ENCODE measurements around the gene CDK5RAP2. TPM values are rescaled to one million over a fixed set of nuclear protein-coding genes. Genes with fewer than 3 reads are reported as not detected.

The CDK5RAP2 gene
- polyA plus RNA-seq, 4 donors: 15.7 to 49.3 (median 18.9) TPM

GRCh38 chr9:120363697-120364096 lies 216.3 kb downstream of the CDK5RAP2 start:
- no peaks in the 10 kb centered on the region for H3K9me3 ChIP-seq (ENCODE audit: control insufficient read depth in 2 of 2, insufficient read depth in 1 of 2, low read depth in 1 of 2, low read length in 1 of 2)
- H3K27me3 ChIP-seq (ENCODE audit: control insufficient read depth in 3 of 3, insufficient read depth in 3 of 3, low read length in 3 of 3): no peaks in the 10 kb centered on the region
- WGBS, 3 donors: 51 to 60% (median 56%) methylated on average over 2 of the region's 2 CpGs
- H3K4me3 ChIP-seq (ENCODE audit: low read depth in 1 of 3, low read length in 3 of 3): no peak overlapping the region
- H3K27ac ChIP-seq (ENCODE audit: low read depth in 1 of 3, low read length in 2 of 3): no peak overlapping the region
- DNase-seq (no peak), FAIRE-seq (no peak)
- H3K36me3 ChIP-seq (ENCODE audit: control insufficient read depth in 3 of 3, insufficient read depth in 2 of 3, low read depth in 1 of 3, low read length in 3 of 3): no peaks in the 10 kb centered on the region
- no peaks in the 10 kb centered on the region for H3K4me1 ChIP-seq (ENCODE audit: control insufficient read depth in 3 of 3, insufficient read depth in 2 of 3, low read depth in 1 of 3, low read length in 2 of 3)

DNA sequence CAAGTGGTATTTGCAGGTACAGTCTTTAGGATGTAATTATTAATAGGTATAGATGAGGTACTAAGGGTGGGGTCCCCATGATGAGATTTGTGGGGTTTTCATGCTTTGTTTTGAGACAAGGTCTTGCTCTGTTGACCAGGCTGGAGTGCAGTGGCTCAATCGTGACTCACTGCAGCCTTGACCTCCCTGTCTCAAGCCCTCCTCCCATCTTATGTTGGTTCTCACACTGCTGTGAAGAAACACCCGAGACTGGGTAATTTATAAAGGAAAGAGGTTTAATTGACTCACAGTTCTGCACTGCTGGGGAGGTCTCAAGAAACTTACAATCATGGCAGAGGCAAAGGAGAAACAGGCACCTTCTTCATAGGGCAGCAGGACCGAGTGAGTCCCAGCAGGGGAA lies 217.5 kb downstream of the CDK5RAP2 start:
- DNase-seq: no peak
- H3K9me3 ChIP-seq (ENCODE audit: control insufficient read depth in 2 of 2, insufficient read depth in 1 of 2, low read depth in 1 of 2, low read length in 1 of 2): no peaks in the 10 kb centered on the region
- no peak overlapping the region for H3K4me3 ChIP-seq (ENCODE audit: low read depth in 1 of 3, low read length in 3 of 3)
- no peaks in the 10 kb centered on the region for H3K27me3 ChIP-seq (ENCODE audit: control insufficient read depth in 3 of 3, insufficient read depth in 3 of 3, low read length in 3 of 3)
- no peaks in the 10 kb centered on the region for H3K4me1 ChIP-seq (ENCODE audit: control insufficient read depth in 3 of 3, insufficient read depth in 2 of 3, low read depth in 1 of 3, low read length in 2 of 3)
- no peak for FAIRE-seq
- WGBS, 3 donors: 67 to 73% (median 68%) methylated on average over 3 of the region's 3 CpGs
- no peak overlapping the region for H3K27ac ChIP-seq (ENCODE audit: low read depth in 1 of 3, low read length in 2 of 3)
- H3K36me3 ChIP-seq (ENCODE audit: control insufficient read depth in 3 of 3, insufficient read depth in 2 of 3, low read depth in 1 of 3, low read length in 3 of 3): no peaks in the 10 kb centered on the region

GRCh38 chr9:120361551-120361950 lies 218.4 kb downstream of the CDK5RAP2 start:
- Histone ChIP-seq H3K36me3 (ENCODE audit: control insufficient read depth in 3 of 3, insufficient read depth in 2 of 3, low read depth in 1 of 3, low read length in 3 of 3) (no peaks in the 10 kb centered on the region), H3K9me3 (ENCODE audit: control insufficient read depth in 2 of 2, insufficient read depth in 1 of 2, low read depth in 1 of 2, low read length in 1 of 2) (no peaks in the 10 kb centered on the region), H3K27me3 (ENCODE audit: control insufficient read depth in 3 of 3, insufficient read depth in 3 of 3, low read length in 3 of 3) (no peaks in the 10 kb centered on the region), H3K4me1 (ENCODE audit: control insufficient read depth in 3 of 3, insufficient read depth in 2 of 3, low read depth in 1 of 3, low read length in 2 of 3) (no peaks in the 10 kb centered on the region), H3K27ac (ENCODE audit: low read depth in 1 of 3, low read length in 2 of 3) (no peak overlapping the region), H3K4me3 (ENCODE audit: low read depth in 1 of 3, low read length in 3 of 3) (no peak overlapping the region)
- DNase-seq (no peak), FAIRE-seq (no peak)
- 83 to 89% (median 88%) methylated on average over 4 of the region's 4 CpGs for WGBS, 3 donors

DNA sequence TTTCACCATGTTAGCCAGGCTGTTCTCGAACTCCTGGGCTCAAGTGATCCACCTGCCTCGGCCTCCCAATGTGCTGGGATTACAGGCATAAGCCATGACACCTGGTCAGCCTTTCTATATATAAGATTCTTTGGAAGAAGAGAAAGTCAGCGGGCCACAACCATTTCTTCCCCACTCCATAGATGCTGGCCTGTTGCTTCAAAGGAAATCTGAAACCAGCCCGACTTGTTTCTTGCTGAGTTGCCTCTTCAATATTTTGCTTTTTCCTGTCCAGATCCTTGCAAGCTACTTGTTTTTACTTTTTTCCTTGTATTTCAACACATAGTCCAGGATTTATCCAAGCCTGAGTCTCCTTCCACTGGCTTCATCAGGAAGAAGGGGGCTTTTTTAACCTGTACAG lies 219.5 kb downstream of the CDK5RAP2 start:
- no peak overlapping the region for H3K4me3 ChIP-seq (ENCODE audit: low read depth in 1 of 3, low read length in 3 of 3)

GRCh38 chr9:120360046-120360445 lies 219.9 kb downstream of the CDK5RAP2 start:
- H3K9me3 ChIP-seq (ENCODE audit: control insufficient read depth in 2 of 2, insufficient read depth in 1 of 2, low read depth in 1 of 2, low read length in 1 of 2): peaks cover 0 to 4% of the 10 kb centered on the region in 2 donors
- H3K27ac ChIP-seq (ENCODE audit: low read depth in 1 of 3, low read length in 2 of 3): no peak overlapping the region
- FAIRE-seq: no peak
- no peaks in the 10 kb centered on the region for H3K4me1 ChIP-seq (ENCODE audit: control insufficient read depth in 3 of 3, insufficient read depth in 2 of 3, low read depth in 1 of 3, low read length in 2 of 3)
- no peaks in the 10 kb centered on the region for H3K36me3 ChIP-seq (ENCODE audit: control insufficient read depth in 3 of 3, insufficient read depth in 2 of 3, low read depth in 1 of 3, low read length in 3 of 3)
- no peak for DNase-seq
- no peak overlapping the region for H3K4me3 ChIP-seq (ENCODE audit: low read depth in 1 of 3, low read length in 3 of 3)
- 58 to 77% (median 72%) methylated on average over 4 of the region's 4 CpGs for WGBS, 3 donors
- H3K27me3 ChIP-seq (ENCODE audit: control insufficient read depth in 3 of 3, insufficient read depth in 3 of 3, low read length in 3 of 3): no peaks in the 10 kb centered on the region

More for the DNA sequence above, 219.5 kb downstream of the CDK5RAP2 start:
- Histone ChIP-seq H3K9me3 (ENCODE audit: control insufficient read depth in 2 of 2, insufficient read depth in 1 of 2, low read depth in 1 of 2, low read length in 1 of 2) (peaks cover 0 to 4% of the 10 kb centered on the region in 2 donors), H3K36me3 (ENCODE audit: control insufficient read depth in 3 of 3, insufficient read depth in 2 of 3, low read depth in 1 of 3, low read length in 3 of 3) (no peaks in the 10 kb centered on the region), H3K27ac (ENCODE audit: low read depth in 1 of 3, low read length in 2 of 3) (no peak overlapping the region), H3K4me1 (ENCODE audit: control insufficient read depth in 3 of 3, insufficient read depth in 2 of 3, low read depth in 1 of 3, low read length in 2 of 3) (no peaks in the 10 kb centered on the region), H3K27me3 (ENCODE audit: control insufficient read depth in 3 of 3, insufficient read depth in 3 of 3, low read length in 3 of 3) (no peaks in the 10 kb centered on the region)
- DNase-seq (no peak), FAIRE-seq (no peak)
- WGBS, 3 donors: 84 to 91% (median 87%) methylated on average over 4 of the region's 4 CpGs

DNA sequence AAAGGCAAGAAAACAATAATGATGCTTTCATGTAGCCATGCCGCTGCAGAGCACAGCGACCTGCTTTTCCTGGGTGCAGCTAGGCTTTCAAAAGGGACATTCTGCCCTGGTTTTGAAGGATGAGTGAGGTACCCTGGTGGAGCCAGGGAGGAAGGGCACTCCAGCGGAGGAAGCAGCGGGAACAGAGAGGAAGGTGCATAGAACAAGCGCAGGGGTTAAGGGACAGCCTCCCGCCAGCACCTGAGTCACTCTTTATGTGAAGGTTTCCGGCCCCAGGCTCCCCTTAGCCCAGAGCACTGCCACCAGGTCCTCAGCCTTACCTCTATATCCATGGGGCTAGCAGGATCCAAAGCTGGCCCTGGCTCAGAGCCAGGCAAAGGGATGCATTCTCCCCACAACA lies 221.1 kb downstream of the CDK5RAP2 start:
- peaks cover 0 to 4% of the 10 kb centered on the region in 2 donors for H3K9me3 ChIP-seq (ENCODE audit: control insufficient read depth in 2 of 2, insufficient read depth in 1 of 2, low read depth in 1 of 2, low read length in 1 of 2)
- no peak overlapping the region for H3K27ac ChIP-seq (ENCODE audit: low read depth in 1 of 3, low read length in 2 of 3)
- DNase-seq (no peak), FAIRE-seq (no peak)
- no peak overlapping the region for H3K4me3 ChIP-seq (ENCODE audit: low read depth in 1 of 3, low read length in 3 of 3)
- no peaks in the 10 kb centered on the region for H3K27me3 ChIP-seq (ENCODE audit: control insufficient read depth in 3 of 3, insufficient read depth in 3 of 3, low read length in 3 of 3)
- no peaks in the 10 kb centered on the region for H3K4me1 ChIP-seq (ENCODE audit: control insufficient read depth in 3 of 3, insufficient read depth in 2 of 3, low read depth in 1 of 3, low read length in 2 of 3)
- no peaks in the 10 kb centered on the region for H3K36me3 ChIP-seq (ENCODE audit: control insufficient read depth in 3 of 3, insufficient read depth in 2 of 3, low read depth in 1 of 3, low read length in 3 of 3)
- WGBS, 3 donors: 91 to 97% (median 96%) methylated on average over 7 of the region's 7 CpGs

- H3K27ac ChIP-seq (ENCODE audit: low read depth in 1 of 3, low read length in 2 of 3): no peak overlapping the region
- FAIRE-seq (no peak), DNase-seq (no peak)
- 26 to 43% (median 40%) methylated on average over 5 of the region's 5 CpGs for WGBS, 3 donors
- peaks cover 0 to 4% of the 10 kb centered on the region in 2 donors for H3K9me3 ChIP-seq (ENCODE audit: control insufficient read depth in 2 of 2, insufficient read depth in 1 of 2, low read depth in 1 of 2, low read length in 1 of 2)
- H3K36me3 ChIP-seq (ENCODE audit: control insufficient read depth in 3 of 3, insufficient read depth in 2 of 3, low read depth in 1 of 3, low read length in 3 of 3): no peaks in the 10 kb centered on the region
- H3K4me3 ChIP-seq (ENCODE audit: low read depth in 1 of 3, low read length in 3 of 3): no peak overlapping the region
- no peaks in the 10 kb centered on the region for H3K4me1 ChIP-seq (ENCODE audit: control insufficient read depth in 3 of 3, insufficient read depth in 2 of 3, low read depth in 1 of 3, low read length in 2 of 3)
- peaks cover 0 to 5% (median 0%) of the 10 kb centered on the region in 3 donors for H3K27me3 ChIP-seq (ENCODE audit: control insufficient read depth in 3 of 3, insufficient read depth in 3 of 3, low read length in 3 of 3)
Observed at GRCh38 chr9:120353506-120353905, 226.5 kb downstream of the CDK5RAP2 start.

DNA sequence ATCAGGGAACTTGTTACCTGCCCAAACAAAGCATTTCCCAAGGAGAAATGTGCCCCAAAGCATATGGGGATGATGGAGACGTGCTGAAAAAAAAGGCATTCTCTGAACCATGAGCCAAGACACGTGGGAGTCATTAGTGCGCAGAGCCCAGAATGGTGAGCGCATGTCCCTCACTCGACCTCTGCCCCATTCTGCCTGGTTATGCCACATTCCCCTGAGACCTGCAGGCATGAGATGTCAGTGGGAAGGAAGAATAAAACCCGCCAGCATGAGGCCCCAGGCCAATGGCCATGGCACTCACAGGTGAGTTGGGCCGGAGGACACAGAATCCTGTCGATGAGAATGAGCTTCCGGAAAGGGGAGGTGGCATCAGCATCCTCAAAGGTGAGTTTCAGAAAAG lies 228.9 kb downstream of the CDK5RAP2 start:
- Histone ChIP-seq H3K36me3 (ENCODE audit: control insufficient read depth in 3 of 3, insufficient read depth in 2 of 3, low read depth in 1 of 3, low read length in 3 of 3) (no peaks in the 10 kb centered on the region), H3K27ac (ENCODE audit: low read depth in 1 of 3, low read length in 2 of 3) (no peak overlapping the region), H3K4me1 (ENCODE audit: control insufficient read depth in 3 of 3, insufficient read depth in 2 of 3, low read depth in 1 of 3, low read length in 2 of 3) (no peaks in the 10 kb centered on the region), H3K4me3 (ENCODE audit: low read depth in 1 of 3, low read length in 3 of 3) (no peak overlapping the region), H3K27me3 (ENCODE audit: control insufficient read depth in 3 of 3, insufficient read depth in 3 of 3, low read length in 3 of 3) (peaks cover 0 to 5% (median 0%) of the 10 kb centered on the region in 3 donors), H3K9me3 (ENCODE audit: control insufficient read depth in 2 of 2, insufficient read depth in 1 of 2, low read depth in 1 of 2, low read length in 1 of 2) (peaks cover 0 to 4% of the 10 kb centered on the region in 2 donors)
- FAIRE-seq (no peak), DNase-seq (no peak)
- WGBS, 3 donors: 79 to 84% (median 84%) methylated on average over 9 of the region's 9 CpGs

DNA sequence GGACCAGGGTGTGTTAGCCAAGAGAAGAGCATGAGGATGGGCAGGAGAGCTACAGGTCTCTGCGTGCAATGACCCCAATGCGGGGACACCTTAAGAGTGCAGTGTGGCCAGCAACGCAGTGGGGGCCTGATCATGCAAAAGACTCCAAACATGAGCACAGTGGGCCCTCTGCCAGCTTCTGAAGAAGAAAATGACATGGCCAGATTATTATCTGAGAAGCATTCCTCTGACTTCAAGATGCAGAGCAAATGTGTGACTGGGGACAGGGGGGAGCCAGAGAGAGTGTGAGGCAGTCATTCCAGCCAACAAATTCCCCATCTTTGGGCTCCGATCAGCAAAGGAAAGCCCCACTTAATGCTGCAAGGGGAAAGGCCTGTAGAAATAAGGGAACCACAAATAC lies 229.4 kb downstream of the CDK5RAP2 start:
- no peaks in the 10 kb centered on the region for H3K36me3 ChIP-seq (ENCODE audit: control insufficient read depth in 3 of 3, insufficient read depth in 2 of 3, low read depth in 1 of 3, low read length in 3 of 3)
- DNase-seq: no peak
- H3K4me1 ChIP-seq (ENCODE audit: control insufficient read depth in 3 of 3, insufficient read depth in 2 of 3, low read depth in 1 of 3, low read length in 2 of 3): no peaks in the 10 kb centered on the region
- no peak for FAIRE-seq
- 85 to 94% (median 93%) methylated on average over 4 of the region's 4 CpGs for WGBS, 3 donors
- peaks cover 0 to 5% (median 0%) of the 10 kb centered on the region in 3 donors for H3K27me3 ChIP-seq (ENCODE audit: control insufficient read depth in 3 of 3, insufficient read depth in 3 of 3, low read length in 3 of 3)
- no peaks in the 10 kb centered on the region for H3K9me3 ChIP-seq (ENCODE audit: control insufficient read depth in 2 of 2, insufficient read depth in 1 of 2, low read depth in 1 of 2, low read length in 1 of 2)
- H3K27ac ChIP-seq (ENCODE audit: low read depth in 1 of 3, low read length in 2 of 3): no peak overlapping the region
- H3K4me3 ChIP-seq (ENCODE audit: low read depth in 1 of 3, low read length in 3 of 3): no peak overlapping the region
